GM20000 (cell line): ENCODE data around the gene RPS17.
"Not testable (repeated sequence)": the region's sequence is repeated elsewhere in the genome, so short reads cannot be mapped to it uniquely, and the experiment has no call there.

ENCODE experiments used
- DNase-seq: peaks from one replicate; pipeline ENCODE4 v3.0.0; 2012; ENCODE audit warnings: low spot score

Gene RPS17

DNA sequence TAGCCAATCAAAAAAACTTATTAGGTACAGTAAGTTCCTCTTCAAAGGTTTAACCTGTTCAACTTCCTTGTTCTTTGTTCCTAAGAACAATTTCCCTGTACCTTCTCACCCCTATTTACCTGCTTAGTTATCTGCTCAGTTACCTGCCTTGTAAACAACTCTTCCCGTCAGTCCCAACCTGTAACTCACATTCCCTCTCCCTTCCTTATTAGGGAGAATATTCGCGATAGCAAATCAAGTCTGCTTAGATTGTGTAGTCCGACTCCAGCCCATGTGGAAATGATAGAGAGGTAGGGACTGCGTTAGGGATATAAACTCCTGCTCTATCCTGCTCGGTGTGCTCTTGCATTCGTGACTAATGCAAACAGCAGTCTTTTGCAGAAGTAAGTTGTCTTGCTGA is 53.2 kb downstream of the RPS17 start:
- not testable (repeated sequence) for DNase-seq
